Stomach (tissue), 4 donors: ENCODE results near the gene NOL8.

Experiments
- POLR2AphosphoS5 ChIP-seq, 3 donors: sonication (generic); formaldehyde crosslinking; IDR thresholded peaks; one replicate each; pipeline ENCODE4 v1.6.1; 2016; ENCODE audit warnings: antibody characterized with exemption in 3 of 3
- TF ChIP-seq, protein P1 (sequence below), 7 experiments: fragments of 450-650 bp in 4 of 7; fragments of 200-600 bp in 3 of 7; sonication (generic) in 3 of 7; IDR thresholded peaks; one replicate each; pipeline ENCODE4 v1.5.1; 2016 to 2019; ENCODE audit warnings: antibody characterized with exemption in 7 of 7, control low read depth in 2 of 7, mild to moderate bottlenecking in 1 of 7

DNA sequence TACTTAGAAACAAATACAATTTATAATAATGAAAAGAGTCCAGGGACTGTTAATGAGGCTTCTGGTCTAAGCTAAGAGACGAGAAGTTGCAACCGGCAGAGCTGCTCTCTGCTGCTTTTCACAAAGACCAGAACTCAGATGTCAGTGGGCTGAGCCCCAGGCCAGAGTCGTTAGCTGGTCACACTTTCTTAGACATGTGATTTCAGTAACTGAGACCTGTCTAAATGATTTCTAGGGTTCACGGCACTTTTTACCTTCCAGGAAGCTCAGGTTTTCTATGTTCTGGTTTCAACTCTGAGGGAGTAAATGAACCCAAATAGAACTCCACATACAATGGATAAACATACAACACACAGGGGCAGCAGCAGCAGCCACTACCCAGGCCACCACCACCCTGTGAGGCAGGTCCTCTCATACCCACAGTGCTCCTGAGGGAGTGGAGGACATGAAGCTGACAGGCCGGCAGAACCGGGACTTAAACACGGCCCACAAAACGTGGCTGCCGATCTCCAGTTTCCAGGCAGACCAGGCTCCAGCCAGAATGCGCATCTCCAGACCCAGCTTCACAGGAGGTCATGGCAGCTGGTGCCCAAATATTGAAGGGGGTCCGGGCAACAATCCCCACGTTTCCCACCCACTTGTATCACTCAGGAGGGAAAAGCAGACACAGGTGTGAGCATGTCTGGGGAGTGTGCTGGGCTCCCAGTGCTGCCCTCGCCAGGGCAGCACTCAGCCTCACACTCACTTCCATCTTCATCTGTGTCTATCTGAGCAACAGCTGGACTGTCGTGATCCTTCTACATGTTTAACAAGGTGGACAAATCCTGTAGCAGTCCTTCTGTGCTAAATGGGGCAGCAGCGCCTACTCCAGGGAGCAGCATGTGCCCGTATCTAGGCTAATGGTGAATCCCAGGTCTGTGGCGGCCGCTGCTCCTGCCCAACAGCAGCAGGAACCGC, 70.5 kb downstream of the NOL8 start:
- TF ChIP-seq, protein P1, sequence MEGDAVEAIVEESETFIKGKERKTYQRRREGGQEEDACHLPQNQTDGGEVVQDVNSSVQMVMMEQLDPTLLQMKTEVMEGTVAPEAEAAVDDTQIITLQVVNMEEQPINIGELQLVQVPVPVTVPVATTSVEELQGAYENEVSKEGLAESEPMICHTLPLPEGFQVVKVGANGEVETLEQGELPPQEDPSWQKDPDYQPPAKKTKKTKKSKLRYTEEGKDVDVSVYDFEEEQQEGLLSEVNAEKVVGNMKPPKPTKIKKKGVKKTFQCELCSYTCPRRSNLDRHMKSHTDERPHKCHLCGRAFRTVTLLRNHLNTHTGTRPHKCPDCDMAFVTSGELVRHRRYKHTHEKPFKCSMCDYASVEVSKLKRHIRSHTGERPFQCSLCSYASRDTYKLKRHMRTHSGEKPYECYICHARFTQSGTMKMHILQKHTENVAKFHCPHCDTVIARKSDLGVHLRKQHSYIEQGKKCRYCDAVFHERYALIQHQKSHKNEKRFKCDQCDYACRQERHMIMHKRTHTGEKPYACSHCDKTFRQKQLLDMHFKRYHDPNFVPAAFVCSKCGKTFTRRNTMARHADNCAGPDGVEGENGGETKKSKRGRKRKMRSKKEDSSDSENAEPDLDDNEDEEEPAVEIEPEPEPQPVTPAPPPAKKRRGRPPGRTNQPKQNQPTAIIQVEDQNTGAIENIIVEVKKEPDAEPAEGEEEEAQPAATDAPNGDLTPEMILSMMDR (IDR thresholded peaks at IDR 0.05): no peak
- TF ChIP-seq POLR2AphosphoS5 (IDR thresholded peaks at IDR 0.05): no peak
